HepG2 (cell line): ENCODE results near the gene NCOA4. TPM values are rescaled to one million over a fixed set of nuclear protein-coding genes. Genes with fewer than 3 reads are reported as not detected.
"Not testable (repeated sequence)": the region's sequence is repeated elsewhere in the genome, so short reads cannot be mapped to it uniquely, and the experiment has no call there.

ENCODE experiments used
- ATAC-seq: fragments of 200-7000 bp; cut with Tn5 transposase; 3 replicates; pipeline ENCODE4 v1.9.1; 2020; ENCODE audit warnings: mild to moderate bottlenecking, moderate library complexity
- BruUV-seq: library from RNA; stranded (reverse); fragments of 400-500 nt; replicated peaks from 2 replicates; lab custom pipeline; 2021; lab: Mats Ljungman, UMichigan
- CTCF ChIA-PET: fragments of 300-600 bp; formaldehyde crosslinking; extraction: SDS; loops from one replicate; lab custom pipeline; 2021; ENCODE audit warnings: low total read pairs, inconsistent platforms, low intra/inter-chr PET ratio; lab: Yijun Ruan, JAX
- POLR2A ChIA-PET: fragments of 350-600 bp; sonication (Branson Sonifier 250); formaldehyde crosslinking; loops from one replicate; lab custom pipeline; 2020; ENCODE audit warnings: antibody characterized with exemption, inconsistent platforms; lab: Yijun Ruan, JAX
- DNase-seq: peaks from one replicate; pipeline ENCODE4 v3.0.0-alpha.2; 2015; ENCODE audit warnings: low spot score
- FAIRE-seq: peaks from 3 replicates; lab custom pipeline; 2011; peaks lifted over from hg19 to GRCh38; lab: Jason Lieb, UNC
- H2AFZ ChIP-seq: one replicate; pipeline ENCODE4 v1.6.1; 2011; ENCODE audit warnings: low read length, inconsistent platforms
- H3K27ac ChIP-seq: fragments of 300-600 bp; 3 replicates; pipeline ENCODE4 v1.8.0; 2011; ENCODE audit warnings: mixed run types, mild to moderate bottlenecking, mixed read lengths, low read length, inconsistent platforms; ENCODE audit not compliant: insufficient read depth; ENCODE audit errors: extremely low read length
- H3K27me3 ChIP-seq, 2 experiments: fragments of 200-600 bp in 1 of 2; 2 replicates in 1 of 2; 3 replicates in 1 of 2; pipeline versions ENCODE4 v1.6.0 to v1.8.0; 2011; ENCODE audit warnings: low read length in 2 of 2, mild to moderate bottlenecking in 2 of 2, moderate library complexity in 2 of 2, inconsistent platforms in 1 of 2; ENCODE audit not compliant: insufficient read depth in 2 of 2, control insufficient read depth in 1 of 2
- H3K36me3 ChIP-seq, 2 experiments: fragments of 200-600 bp in 1 of 2; replicated peaks in 1 of 2; 2 replicates in 1 of 2; 3 replicates in 1 of 2; pipeline versions ENCODE4 v1.5.1 to v1.8.0; 2011; ENCODE audit warnings: low read length in 2 of 2, inconsistent platforms in 1 of 2; ENCODE audit not compliant: insufficient read depth in 2 of 2, control insufficient read depth in 1 of 2
- H3K4me1 ChIP-seq: 2 replicates; pipeline ENCODE4 v1.5.1; 2012; ENCODE audit warnings: low read length, inconsistent platforms; ENCODE audit not compliant: insufficient read depth
- H3K4me2 ChIP-seq: 2 replicates; pipeline ENCODE4 v1.6.0; 2011; ENCODE audit warnings: low read depth, low read length, inconsistent platforms
- H3K4me3 ChIP-seq, 3 experiments: fragments of 200-600 bp in 1 of 3; sonication (generic), shearing (Covaris generic) in 1 of 3; replicated peaks in 1 of 3; 2 replicates each; pipeline ENCODE4 v1.5.1; 2011 to 2016; ENCODE audit warnings: low read length in 3 of 3, inconsistent platforms in 2 of 3, low read depth in 2 of 3, mild to moderate bottlenecking in 2 of 3, control low read depth in 1 of 3, mixed read lengths in 1 of 3; ENCODE audit not compliant: insufficient read depth in 1 of 3
- H3K79me2 ChIP-seq: one replicate; pipeline ENCODE4 v1.6.1; 2011; ENCODE audit warnings: low read length, inconsistent platforms; ENCODE audit not compliant: insufficient read depth
- H3K9ac ChIP-seq: 2 replicates; pipeline ENCODE4 v1.6.0; 2011; ENCODE audit warnings: mild to moderate bottlenecking, low read depth, low read length, inconsistent platforms; ENCODE audit not compliant: insufficient read depth
- H3K9me3 ChIP-seq: 2 replicates; pipeline ENCODE4 v1.5.1; 2012; ENCODE audit warnings: mild to moderate bottlenecking, low read length
- H4K20me1 ChIP-seq: 2 replicates; pipeline ENCODE4 v1.6.0; 2011; ENCODE audit warnings: inconsistent platforms, mild to moderate bottlenecking, low read length, moderate library complexity; ENCODE audit not compliant: insufficient read depth
- AGO1 ChIP-seq: fragments of 200-400 bp; formaldehyde crosslinking; IDR thresholded peaks from 2 replicates; pipeline ENCODE4 v1.6.1; 2017; ENCODE audit warnings: mild to moderate bottlenecking, low read depth, low read length, moderate library complexity; ENCODE audit not compliant: poor library complexity, severe bottlenecking
- CREB1 ChIP-seq, 2 experiments: fragments of 450-650 bp in 1 of 2; IDR thresholded peaks; 2 replicates each; pipeline ENCODE4 v1.6.1; 2016 to 2017; ENCODE audit warnings: control low read depth in 1 of 2, mild to moderate bottlenecking in 1 of 2, missing compliant biosample characterization in 1 of 2, missing genetic modification characterization in 1 of 2
- GABPB1 ChIP-seq: IDR thresholded peaks from 2 replicates; pipeline ENCODE4 v1.6.1; 2016; ENCODE audit warnings: mild to moderate bottlenecking, missing genetic modification reagents, moderate library complexity, missing compliant biosample characterization
- GATAD1 ChIP-seq: IDR thresholded peaks from 2 replicates; pipeline ENCODE4 v1.6.1; 2016; ENCODE audit warnings: missing genetic modification reagents, missing compliant biosample characterization
- HDAC1 ChIP-seq: sonication (generic); formaldehyde crosslinking; IDR thresholded peaks from 2 replicates; pipeline ENCODE4 v1.5.1; 2020; ENCODE audit warnings: mild to moderate bottlenecking, missing genetic modification reagents
- KDM4B ChIP-seq: sonication (generic); formaldehyde crosslinking; IDR thresholded peaks from 2 replicates; pipeline ENCODE4 v1.4.0; 2020; ENCODE audit warnings: missing genetic modification reagents
- NFKB2 ChIP-seq: sonication (generic); formaldehyde crosslinking; IDR thresholded peaks from 2 replicates; pipeline ENCODE4 v1.4.0; 2020; ENCODE audit warnings: missing genetic modification reagents, borderline replicate concordance
- PITX1 ChIP-seq: sonication (generic); formaldehyde crosslinking; IDR thresholded peaks from 2 replicates; pipeline ENCODE4 v1.5.1; 2020; ENCODE audit warnings: mild to moderate bottlenecking, missing genetic modification reagents
- TAF1 ChIP-seq: sonication (generic); formaldehyde crosslinking; IDR thresholded peaks from 2 replicates; pipeline ENCODE4 v1.4.0; 2020; ENCODE audit warnings: missing genetic modification reagents
- THAP7 ChIP-seq: sonication (generic); formaldehyde crosslinking; IDR thresholded peaks from 2 replicates; pipeline ENCODE4 v1.8.1; 2023; ENCODE audit warnings: mild to moderate bottlenecking, missing genetic modification reagents
- ZBTB2 ChIP-seq: sonication (generic); formaldehyde crosslinking; IDR thresholded peaks from 2 replicates; pipeline ENCODE4 v1.8.0; 2022; ENCODE audit warnings: low read depth, missing genetic modification reagents
- ZNF577 ChIP-seq: sonication (generic); formaldehyde crosslinking; IDR thresholded peaks from 2 replicates; pipeline ENCODE4 v1.4.0; 2020; ENCODE audit warnings: mild to moderate bottlenecking, low read depth, missing genetic modification reagents, borderline replicate concordance
- ZNF589 ChIP-seq: sonication (generic); formaldehyde crosslinking; conservative IDR thresholded peaks from 2 replicates; pipeline ENCODE4 v1.8.0; 2022; ENCODE audit warnings: mild to moderate bottlenecking, moderate library complexity, missing genetic modification reagents
- ZNF776 ChIP-seq: sonication (generic); formaldehyde crosslinking; IDR thresholded peaks from 2 replicates; pipeline ENCODE4 v1.4.0; 2020; ENCODE audit warnings: mild to moderate bottlenecking, missing genetic modification reagents
- ZNF792 ChIP-seq: IDR thresholded peaks from 2 replicates; pipeline ENCODE4 v1.6.1; 2016
- ZSCAN9 ChIP-seq: IDR thresholded peaks from 2 replicates; pipeline ENCODE4 v1.6.1; 2016; ENCODE audit warnings: borderline replicate concordance
- WGBS: methylation state at CpG from one replicate; pipeline ENCODE4 v1.1.6; 2017; ENCODE audit warnings: low lambda C conversion rate; 5-methylcytosine and 5-hydroxymethylcytosine counted together
- in situ Hi-C: cut with HindIII; loops from 2 replicates; pipeline ENCODE4 v1.10.0; 2017; ENCODE audit warnings: low pct_unique_long_range_greater_than_20kb; ENCODE audit not compliant: extremely low pct_ligation_motif_present
- intact Hi-C: fragments of 100-400 bp; cut with micrococcal nuclease; formaldehyde crosslinking; loops from one replicate; pipeline ENCODE4 v1.10.0; 2022; ENCODE audit not compliant: unreplicated experiment
- polyA plus RNA-seq, 8 experiments: library from polyadenylated mRNA; depleted of rRNA in 3 of 8; stranded (reverse) in 7 of 8; unstranded in 1 of 8; fragments of >200 nt; fragmentation: Illumina TruSeq in 4 of 8; extraction: Trizol in 4 of 8; gene quantifications; 2 replicates each; pipeline versions ENCODE4 v1.2.1 to v1.2.3, GENCODE V29; 2011 to 2016; ENCODE audit warnings: low read depth in 4 of 8, missing spikeins in 1 of 8, mixed read lengths in 1 of 8; ENCODE audit not compliant: insufficient read depth in 1 of 8
- total RNA-seq, 5 experiments: library from RNA; depleted of rRNA; stranded (reverse); fragments of >200 nt; fragmentation: Illumina TruSeq; extraction: Trizol; gene quantifications; 2 replicates each; pipeline ENCODE4 v1.2.3, GENCODE V29; 2016; ENCODE audit warnings: low read depth in 1 of 5

NCOA4 gene
- total and polyA plus RNA-seq, 2 of the 13 experiments (the other 11 are each of a cell fraction or from before 2014, with no cell fraction given): 306 to 400 TPM

DNA sequence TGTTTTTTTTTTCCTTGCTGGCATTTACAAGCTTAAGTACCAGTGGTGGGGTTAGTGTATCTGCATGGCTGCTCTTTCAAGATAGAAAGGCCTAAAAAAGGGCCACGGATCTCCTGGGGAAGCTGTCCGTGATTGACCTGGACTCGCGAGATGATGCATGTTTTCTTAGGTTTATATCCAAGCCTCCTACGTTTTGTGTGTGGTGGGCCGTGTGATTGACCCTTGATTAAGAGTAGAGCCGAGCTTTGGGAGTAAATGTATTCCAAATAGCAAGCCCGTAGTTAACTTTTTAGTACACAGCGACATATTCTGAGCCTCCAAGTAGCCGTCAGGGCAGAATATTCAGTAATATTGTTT, 57.6 kb downstream of the NCOA4 start:
- H4K20me1 ChIP-seq, H2AFZ ChIP-seq, H3K9me3 ChIP-seq, intact Hi-C loops, in situ Hi-C loops, FAIRE-seq, CTCF ChIA-PET, DNase-seq, H3K27me3 ChIP-seq, H3K36me3 ChIP-seq: not testable (repeated sequence)
- 1% methylated on average over 10 of the region's 10 CpGs for WGBS
- TSS peak; percentile 70 for BruUV-seq
- Histone ChIP-seq H3K4me1 (peaks cover 19% of the 10 kb centered on the region), H3K79me2 (peaks cover 65% of the 10 kb centered on the region), H3K27ac (peak overlapping the region; percentile 78), H3K4me3 (peak overlapping the region; percentile 62 to 84 (median 83)), H3K9ac (peak overlapping the region; percentile 90), H3K4me2 (peak overlapping the region; percentile 73)
- POLR2A ChIA-PET: interaction anchor here (1.0 to 1.4 kb wide), 2 partner anchors 51 to 59 kb away, joined by 3 to 8 read pairs; no protein-coding TSS in a partner anchor
- peak; percentile 43 for ATAC-seq

- Histone ChIP-seq H3K27ac (peak within 1 kb of the TSS; percentile 78), H3K9ac (peak within 1 kb of the TSS; percentile 90), H3K4me1 (peaks cover 19% of the 10 kb centered on the region), H3K79me2 (peaks cover 63% of the 10 kb centered on the region), H3K4me2 (peak within 1 kb of the TSS; percentile 73), H3K4me3 (peak within 1 kb of the TSS; percentile 62 to 84 (median 83))
- intact Hi-C loops; H2AFZ ChIP-seq; H3K27me3 ChIP-seq; CTCF ChIA-PET; H4K20me1 ChIP-seq; BruUV-seq; H3K9me3 ChIP-seq; FAIRE-seq; H3K36me3 ChIP-seq; in situ Hi-C loops; TF ChIP-seq CREB1 (IDR thresholded peaks at IDR 0.05): not testable (repeated sequence)
- POLR2A ChIA-PET: interaction anchor here (1.0 to 1.4 kb wide), 2 partner anchors 51 to 60 kb away, joined by 3 to 8 read pairs; no protein-coding TSS in a partner anchor
- peak; percentile 81 for DNase-seq
- under 1% methylated on average over 42 of the region's 60 CpGs for WGBS
- peak; percentile 89 for ATAC-seq
- TF ChIP-seq ZNF776 (CRISPR knock-in tag) (0 out of 2 replicates have a peak, but pooled peaks have one; percentile 32), NFKB2 (CRISPR knock-in tag) (peak; percentile 96; the same call in 1 of the 2 replicates), ZNF577 (CRISPR knock-in tag) (0 out of 2 replicates have a peak, but pooled peaks have one; percentile 43), HDAC1 (CRISPR knock-in tag) (peak; percentile 98), TAF1 (CRISPR knock-in tag) (peak; percentile 77), GABPB1 (CRISPR knock-in tag) (peak; percentile 98), ZBTB2 (CRISPR knock-in tag) (peak; percentile 88), GATAD1 (peak; percentile 98), KDM4B (peak; percentile 31; the same call in 1 of the 2 replicates), ZNF589 (CRISPR knock-in tag) (peak; percentile 63; the same call in 1 of the 2 replicates), CREB1 (CRISPR knock-in tag; IDR thresholded peaks at IDR 0.05) (peak; percentile 36; the same call in 1 of the 2 replicates), THAP7 (peak; percentile 97), AGO1 (peak; percentile 31), ZSCAN9 (CRISPR knock-in tag) (peak; percentile 60; the same call in 1 of the 2 replicates), ZNF792 (CRISPR knock-in tag) (peak; percentile 26; the same call in 1 of the 2 replicates), PITX1 (peak; percentile 78)
These were observed 58.2 kb downstream of the NCOA4 start, which contains the start of gene TIMM23 for GRCh38 chr10:45972106-45972812. TIMM23 (plus strand) TSS chr10:45972489; CDS start chr10:45972625, 136 bp downstream.
